HL-60/S4 (cell line): ENCODE data around the gene SGSM1.

Experiments
- in situ Hi-C: fragments of 300-500 bp; cut with MboI; formaldehyde crosslinking; loops from 2 replicates; pipeline ENCODE4 v1.14.3; 2022; ENCODE audit warnings: low sequenced_read_pairs

Gene SGSM1

DNA sequence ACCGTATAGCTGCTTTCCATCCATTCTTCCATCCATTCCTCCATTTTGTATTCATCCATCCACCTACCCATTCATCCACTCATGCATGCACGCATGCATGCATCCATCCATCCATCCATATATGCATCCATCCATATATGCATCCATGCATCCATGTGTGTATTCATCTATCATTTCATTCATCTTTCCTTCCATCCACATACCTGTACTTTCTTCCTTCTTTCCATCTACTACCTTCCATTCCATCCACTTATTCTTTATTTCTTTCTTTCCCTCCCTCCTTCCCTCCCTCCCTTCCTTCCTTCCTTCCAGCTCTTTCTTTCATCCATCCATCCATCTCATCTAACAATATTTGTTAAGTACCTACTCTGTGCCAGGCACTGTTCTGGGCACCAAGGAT is 166.4 kb downstream of the SGSM1 start:
- in situ Hi-C loops: no loop called here

- in situ Hi-C loops: no loop called here
Observed at GRCh38 chr22:24973872-24974271, 167.9 kb downstream of the SGSM1 start.

- in situ Hi-C loops: no loop called here
Observed at GRCh38 chr22:24975125-24975640, 169.2 kb downstream of the SGSM1 start.

GRCh38 chr22:24975813-24976341 is 169.9 kb downstream of the SGSM1 start:
- in situ Hi-C loops: no loop called here

DNA sequence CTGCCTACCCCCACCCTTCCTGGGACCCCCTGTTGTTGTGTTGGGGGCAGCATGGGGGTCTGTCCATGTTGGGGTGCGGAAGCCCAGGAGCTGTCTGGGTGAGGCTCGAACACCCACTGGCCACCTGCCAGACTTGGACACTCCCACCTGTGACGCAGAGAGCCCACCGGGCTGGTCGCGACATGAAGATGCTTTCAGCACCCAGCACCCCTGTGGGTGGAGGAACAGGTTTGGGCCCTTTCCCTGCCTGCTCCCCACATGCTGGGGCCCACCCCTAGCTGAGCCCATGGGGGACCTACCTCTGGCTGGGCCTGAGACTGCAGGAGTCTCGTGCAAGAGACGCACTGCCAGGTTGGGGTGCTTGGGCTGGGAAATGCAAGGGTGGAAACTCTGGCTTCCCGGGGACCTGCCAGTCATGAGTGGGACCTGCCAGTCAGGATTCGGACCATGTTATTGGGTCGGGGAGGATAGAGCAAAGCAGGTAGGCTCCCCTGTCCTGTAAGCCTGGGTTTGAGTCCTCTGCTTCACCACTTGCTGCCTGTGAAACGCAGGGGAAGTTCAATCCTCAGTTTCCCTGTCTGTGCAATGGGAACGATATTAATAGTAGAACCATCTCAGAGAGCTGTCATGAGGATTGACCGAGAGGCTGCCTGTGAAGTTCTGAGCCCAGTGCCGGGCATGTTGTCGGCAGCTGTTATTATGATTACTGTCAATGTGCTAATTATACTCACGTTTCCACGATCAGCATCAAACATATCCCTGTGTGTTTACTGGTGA is 170.6 kb downstream of the SGSM1 start:
- in situ Hi-C loops: no loop called here
